ENCODE results near the gene BHMT. TPM values are rescaled to one million over a fixed set of nuclear protein-coding genes. Genes with fewer than 3 reads are reported as not detected.
A peak's percentile ranks its signal among the peaks of the same experiment; 100 is the strongest.

The BHMT gene
- total RNA-seq, 1 donor from 2014 or later, result not detected

- Histone ChIP-seq H3K4me3 (ENCODE audit: insufficient read depth, low read depth, low read length) (no peak overlapping the region), H2AFZ (ENCODE audit: low read depth, low read length) (no peak overlapping the region), H3K4me2 (ENCODE audit: low read length) (no peak overlapping the region), H3K9ac (ENCODE audit: low read length) (no peak overlapping the region), H3K27ac (ENCODE audit: low read depth, low read length) (no peak overlapping the region), H3K79me2 (ENCODE audit: insufficient read depth, low read length) (no peaks in the 10 kb centered on the region), H3K27me3 (ENCODE audit: insufficient read depth, low read length) (no peaks in the 10 kb centered on the region), H3K4me1 (ENCODE audit: insufficient read depth, low read length) (peaks cover 4% of the 10 kb centered on the region), H4K20me1 (ENCODE audit: insufficient read depth, low read length) (no peaks in the 10 kb centered on the region), H3K36me3 (ENCODE audit: insufficient read depth, low read length) (no peaks in the 10 kb centered on the region), H3K9me3 (ENCODE audit: insufficient read depth, low read depth, low read length) (no peaks in the 10 kb centered on the region)
- no peak for TF ChIP-seq CTCF (IDR thresholded peaks at IDR 0.05; ENCODE audit: insufficient read depth, low read depth, low read length)
- no peak for TF ChIP-seq EZH2 (IDR thresholded peaks at IDR 0.05; ENCODE audit: insufficient read depth, low read length)
- peaks cover 2% of the 10 kb centered on the region for H3K4me1 Mint-ChIP-seq (ENCODE audit: low read depth, unreplicated experiment)
- H3K27ac Mint-ChIP-seq (ENCODE audit: unreplicated experiment), result no peak overlapping the region
- peaks cover 4% of the 10 kb centered on the region for H3K27me3 Mint-ChIP-seq (ENCODE audit: low read depth, unreplicated experiment)
- H3K4me3 Mint-ChIP-seq (ENCODE audit: unreplicated experiment), result no peak overlapping the region
- no peak for FAIRE-seq
- H3K36me3 Mint-ChIP-seq (ENCODE audit: low read depth, unreplicated experiment), result no peaks in the 10 kb centered on the region
- H3K9me3 Mint-ChIP-seq (ENCODE audit: unreplicated experiment), result no peaks in the 10 kb centered on the region
- DNase-seq (ENCODE audit: low read depth), result no peak
Observed at GRCh38 chr5:79130781-79131180, 19.2 kb downstream of the BHMT start.

GRCh38 chr5:79133121-79133656, 21.6 kb downstream of the BHMT start:
- peak overlapping the region; percentile 42 for H2AFZ ChIP-seq (ENCODE audit: low read depth, low read length)
- peaks cover 4% of the 10 kb centered on the region for H3K27me3 Mint-ChIP-seq (ENCODE audit: low read depth, unreplicated experiment)
- H3K4me1 ChIP-seq (ENCODE audit: insufficient read depth, low read length), result peaks cover 4% of the 10 kb centered on the region
- no peaks in the 10 kb centered on the region for H3K36me3 ChIP-seq (ENCODE audit: insufficient read depth, low read length)
- no peaks in the 10 kb centered on the region for H3K79me2 ChIP-seq (ENCODE audit: insufficient read depth, low read length)
- H3K9ac ChIP-seq (ENCODE audit: low read length), result peak overlapping the region; percentile 75
- no peaks in the 10 kb centered on the region for H3K9me3 ChIP-seq (ENCODE audit: insufficient read depth, low read depth, low read length)
- no peaks in the 10 kb centered on the region for H4K20me1 ChIP-seq (ENCODE audit: insufficient read depth, low read length)
- H3K9me3 Mint-ChIP-seq (ENCODE audit: unreplicated experiment), result no peaks in the 10 kb centered on the region
- H3K36me3 Mint-ChIP-seq (ENCODE audit: low read depth, unreplicated experiment), result no peaks in the 10 kb centered on the region
- DNase-seq (ENCODE audit: low read depth), result peak; percentile 8
- peak overlapping the region; percentile 13 for H3K27ac Mint-ChIP-seq (ENCODE audit: unreplicated experiment)
- peak; percentile 33 for TF ChIP-seq CTCF (IDR thresholded peaks at IDR 0.05; ENCODE audit: insufficient read depth, low read depth, low read length)
- TF ChIP-seq EZH2 (IDR thresholded peaks at IDR 0.05; ENCODE audit: insufficient read depth, low read length), result no peak
- peak overlapping the region; percentile 71 for H3K4me3 Mint-ChIP-seq (ENCODE audit: unreplicated experiment)
- H3K27ac ChIP-seq (ENCODE audit: low read depth, low read length), result no peak overlapping the region
- peak overlapping the region; percentile 90 for H3K4me2 ChIP-seq (ENCODE audit: low read length)
- H3K4me1 Mint-ChIP-seq (ENCODE audit: low read depth, unreplicated experiment), result peaks cover 2% of the 10 kb centered on the region
- no peaks in the 10 kb centered on the region for H3K27me3 ChIP-seq (ENCODE audit: insufficient read depth, low read length)
- H3K4me3 ChIP-seq (ENCODE audit: insufficient read depth, low read depth, low read length), result peak overlapping the region; percentile 46
- peak; percentile 55 for FAIRE-seq

GRCh38 chr5:79133657-79134451, 22.2 kb downstream of the BHMT start:
- H3K4me3 Mint-ChIP-seq (ENCODE audit: unreplicated experiment), result peak overlapping the region; percentile 71
- H3K79me2 ChIP-seq (ENCODE audit: insufficient read depth, low read length), result no peaks in the 10 kb centered on the region
- FAIRE-seq, result no peak
- peaks cover 2% of the 10 kb centered on the region for H3K4me1 Mint-ChIP-seq (ENCODE audit: low read depth, unreplicated experiment)
- peak overlapping the region; percentile 46 for H3K4me3 ChIP-seq (ENCODE audit: insufficient read depth, low read depth, low read length)
- no peaks in the 10 kb centered on the region for H3K27me3 ChIP-seq (ENCODE audit: insufficient read depth, low read length)
- H3K9me3 ChIP-seq (ENCODE audit: insufficient read depth, low read depth, low read length), result no peaks in the 10 kb centered on the region
- H3K27ac ChIP-seq (ENCODE audit: low read depth, low read length), result peak overlapping the region; percentile 44
- peaks cover 4% of the 10 kb centered on the region for H3K27me3 Mint-ChIP-seq (ENCODE audit: low read depth, unreplicated experiment)
- peak overlapping the region; percentile 87 for H3K27ac Mint-ChIP-seq (ENCODE audit: unreplicated experiment)
- peak overlapping the region; percentile 42 for H2AFZ ChIP-seq (ENCODE audit: low read depth, low read length)
- H4K20me1 ChIP-seq (ENCODE audit: insufficient read depth, low read length), result no peaks in the 10 kb centered on the region
- no peaks in the 10 kb centered on the region for H3K9me3 Mint-ChIP-seq (ENCODE audit: unreplicated experiment)
- H3K4me2 ChIP-seq (ENCODE audit: low read length), result peak overlapping the region; percentile 90
- H3K4me1 ChIP-seq (ENCODE audit: insufficient read depth, low read length), result peaks cover 4% of the 10 kb centered on the region
- TF ChIP-seq EZH2 (IDR thresholded peaks at IDR 0.05; ENCODE audit: insufficient read depth, low read length) (no peak), CTCF (IDR thresholded peaks at IDR 0.05; ENCODE audit: insufficient read depth, low read depth, low read length) (peak; percentile 83)
- peak; percentile 74 for DNase-seq (ENCODE audit: low read depth)
- H3K36me3 ChIP-seq (ENCODE audit: insufficient read depth, low read length), result no peaks in the 10 kb centered on the region
- H3K36me3 Mint-ChIP-seq (ENCODE audit: low read depth, unreplicated experiment), result no peaks in the 10 kb centered on the region
- peak overlapping the region; percentile 75 for H3K9ac ChIP-seq (ENCODE audit: low read length)

Data from astrocyte (in vitro differentiated cells and primary cell).